Nephron progenitor cell (in vitro differentiated cells): ENCODE results near the gene CENPS.

ENCODE experiments used
- DNase-seq: peaks from one replicate; pipeline ENCODE4 v3.0.0; 2021
- H3K27ac Mint-ChIP-seq: 2 replicates; pipeline ENCODE4 v1.8.0; 2021; ENCODE audit warnings: mild to moderate bottlenecking, moderate library complexity, mixed read lengths
- H3K27me3 Mint-ChIP-seq: 2 replicates; pipeline ENCODE4 v1.8.0; 2021; ENCODE audit warnings: mild to moderate bottlenecking, low read depth, mixed read lengths; ENCODE audit not compliant: poor library complexity
- H3K36me3 Mint-ChIP-seq: 2 replicates; pipeline ENCODE4 v1.8.0; 2021; ENCODE audit warnings: low read depth, mixed read lengths
- H3K4me1 Mint-ChIP-seq: 2 replicates; pipeline ENCODE4 v1.8.0; 2021; ENCODE audit warnings: mixed read lengths
- H3K4me3 Mint-ChIP-seq: 2 replicates; pipeline ENCODE4 v1.8.0; 2021; ENCODE audit warnings: mild to moderate bottlenecking, moderate library complexity, mixed read lengths
- H3K9me3 Mint-ChIP-seq: 2 replicates; pipeline ENCODE4 v1.8.0; 2021; ENCODE audit warnings: mild to moderate bottlenecking, moderate library complexity, mixed read lengths
- CTCF ChIP-seq: fragments of 200-600 bp; sonication (generic); IDR thresholded peaks from 2 replicates; pipeline ENCODE4 v1.5.0; 2021; ENCODE audit warnings: antibody characterized with exemption

CENPS gene

GRCh38 chr1:10457875-10458274, 27.6 kb downstream of the CENPS start:
- peaks cover 46% of the 10 kb centered on the region for H3K36me3 Mint-ChIP-seq
- H3K9me3 Mint-ChIP-seq, result peaks cover 3% of the 10 kb centered on the region
- H3K27me3 Mint-ChIP-seq, result no peaks in the 10 kb centered on the region
- H3K27ac Mint-ChIP-seq, result peak overlapping the region; percentile 44
- no peak for DNase-seq
- no peak overlapping the region for H3K4me3 Mint-ChIP-seq
- TF ChIP-seq CTCF, result no peak
- peaks cover 10% of the 10 kb centered on the region for H3K4me1 Mint-ChIP-seq

GRCh38 chr1:10459184-10459583, 29.0 kb downstream of the CENPS start:
- no peak overlapping the region for H3K27ac Mint-ChIP-seq
- TF ChIP-seq CTCF, result no peak
- no peak for DNase-seq

GRCh38 chr1:10467078-10467477, 36.8 kb downstream of the CENPS start:
- DNase-seq, result no peak
- Mint-ChIP-seq H3K4me1 (peaks cover 5% of the 10 kb centered on the region), H3K27ac (peak overlapping the region; percentile 27), H3K27me3 (no peaks in the 10 kb centered on the region), H3K4me3 (no peak overlapping the region), H3K9me3 (no peaks in the 10 kb centered on the region), H3K36me3 (peaks cover 44% of the 10 kb centered on the region)
- TF ChIP-seq CTCF, result no peak

More at GRCh38 chr1:10459184-10459583, 29.0 kb downstream of the CENPS start:
- H3K27me3 Mint-ChIP-seq, result no peaks in the 10 kb centered on the region
- H3K4me1 Mint-ChIP-seq, result peaks cover 10% of the 10 kb centered on the region
- H3K4me3 Mint-ChIP-seq, result no peak overlapping the region
- H3K9me3 Mint-ChIP-seq, result peaks cover 3% of the 10 kb centered on the region
- H3K36me3 Mint-ChIP-seq, result peaks cover 51% of the 10 kb centered on the region

- no peak for TF ChIP-seq CTCF
- Mint-ChIP-seq H3K9me3 (no peaks in the 10 kb centered on the region), H3K4me3 (no peak overlapping the region), H3K4me1 (peaks cover 29% of the 10 kb centered on the region), H3K27ac (no peak overlapping the region), H3K36me3 (peaks cover 26% of the 10 kb centered on the region), H3K27me3 (no peaks in the 10 kb centered on the region)
- no peak for DNase-seq
Measured at GRCh38 chr1:10470043-10470442, 39.8 kb downstream of the CENPS start.

- H3K36me3 Mint-ChIP-seq, result peaks cover 22% of the 10 kb centered on the region
- DNase-seq, result peak; percentile 26
- TF ChIP-seq CTCF, result no peak
- H3K9me3 Mint-ChIP-seq, result no peaks in the 10 kb centered on the region
- peak overlapping the region; percentile 95 for H3K4me3 Mint-ChIP-seq
- no peaks in the 10 kb centered on the region for H3K27me3 Mint-ChIP-seq
- peak overlapping the region; percentile 98 for H3K27ac Mint-ChIP-seq
- H3K4me1 Mint-ChIP-seq, result peaks cover 41% of the 10 kb centered on the region
Measured at GRCh38 chr1:10471411-10472219, 41.4 kb downstream of the CENPS start.
